GM23338 (cell line): Measurements from ENCODE around the gene IFT52. TPM values are rescaled to one million over a fixed set of nuclear protein-coding genes. Genes with fewer than 3 reads are reported as not detected.

Experiments used
- ATAC-seq: fragments of 200-7000 bp; cut with Tn5 transposase; 3 replicates; pipeline ENCODE4 v1.9.1; 2020
- DNase-seq: peaks from one replicate; pipeline ENCODE4 v3.0.0-alpha.2; 2015; ENCODE audit warnings: low spot score
- H2AFZ ChIP-seq: fragments of 200-600 bp; sonication (generic); 2 replicates; pipeline ENCODE4 v1.8.0; 2016; ENCODE audit warnings: antibody characterized with exemption, mild to moderate bottlenecking, moderate library complexity
- H3F3A ChIP-seq: fragments of 200-600 bp; sonication (generic); replicated peaks from 2 replicates; pipeline ENCODE4 v1.8.0; 2017; ENCODE audit warnings: antibody characterized with exemption, mixed run types, low read depth
- H3K27ac ChIP-seq: fragments of 200-600 bp; sonication (generic); 2 replicates; pipeline ENCODE4 v1.6.1; 2016; ENCODE audit warnings: low read depth
- H3K27me3 ChIP-seq: fragments of 200-600 bp; sonication (generic); 2 replicates; pipeline ENCODE4 v1.8.0; 2016; ENCODE audit warnings: mild to moderate bottlenecking, mixed run types, moderate library complexity; ENCODE audit not compliant: insufficient read depth
- H3K36me3 ChIP-seq: fragments of 200-600 bp; sonication (generic); 2 replicates; pipeline ENCODE4 v1.8.0; 2016; ENCODE audit warnings: mild to moderate bottlenecking; ENCODE audit not compliant: insufficient read depth
- H3K4me1 ChIP-seq: fragments of 200-600 bp; sonication (generic); 2 replicates; pipeline ENCODE4 v1.8.0; 2016; ENCODE audit warnings: mild to moderate bottlenecking, moderate library complexity; ENCODE audit not compliant: insufficient read depth
- H3K4me2 ChIP-seq: fragments of 200-600 bp; sonication (generic); 2 replicates; pipeline ENCODE4 v1.7.1; 2017; ENCODE audit warnings: mixed run types
- H3K4me3 ChIP-seq: fragments of 200-600 bp; sonication (generic); 2 replicates; pipeline ENCODE4 v1.6.1; 2016; ENCODE audit warnings: mixed run types
- H3K79me2 ChIP-seq: fragments of 200-600 bp; sonication (generic); replicated peaks from 2 replicates; pipeline ENCODE4 v1.8.0; 2017; ENCODE audit warnings: mild to moderate bottlenecking; ENCODE audit not compliant: insufficient read depth
- H3K9me2 ChIP-seq: fragments of 200-600 bp; sonication (generic); 2 replicates; pipeline ENCODE4 v1.8.0; 2017; ENCODE audit not compliant: insufficient read depth
- H4K20me1 ChIP-seq: fragments of 200-600 bp; sonication (generic); replicated peaks from 2 replicates; pipeline ENCODE4 v1.8.0; 2017; ENCODE audit warnings: mild to moderate bottlenecking; ENCODE audit not compliant: insufficient read depth
- H3K27ac Mint-ChIP-seq: 2 replicates; pipeline ENCODE4 v1.8.0; 2020; ENCODE audit warnings: inconsistent platforms, mild to moderate bottlenecking, moderate library complexity, mixed read lengths
- H3K27me3 Mint-ChIP-seq: 3 replicates; pipeline ENCODE4 v1.8.0; 2022; ENCODE audit warnings: low read depth, mild to moderate bottlenecking, moderate library complexity, mixed read lengths, inconsistent platforms; ENCODE audit not compliant: insufficient read depth, poor library complexity
- H3K36me3 Mint-ChIP-seq: 3 replicates; pipeline ENCODE4 v1.8.0; 2021; ENCODE audit warnings: low read depth, mild to moderate bottlenecking, inconsistent platforms, moderate library complexity, mixed read lengths
- H3K4me1 Mint-ChIP-seq: 3 replicates; pipeline ENCODE4 v1.8.0; 2020; ENCODE audit warnings: mild to moderate bottlenecking, inconsistent platforms, mixed read lengths
- H3K4me3 Mint-ChIP-seq: 3 replicates; pipeline ENCODE4 v1.8.0; 2021; ENCODE audit warnings: moderate library complexity, mild to moderate bottlenecking, inconsistent platforms, mixed read lengths
- H3K9me3 Mint-ChIP-seq: 3 replicates; pipeline ENCODE4 v1.8.0; 2020; ENCODE audit warnings: moderate library complexity, mild to moderate bottlenecking, inconsistent platforms, mixed read lengths
- CTCF ChIP-seq, 2 experiments: fragments of 200-600 bp in 1 of 2; sonication (generic) in 1 of 2; conservative IDR thresholded peaks; 2 replicates each; pipeline versions ENCODE4 v1.5.1 to v1.6.1; 2016 to 2017; ENCODE audit warnings: antibody characterized with exemption in 2 of 2, low read depth in 2 of 2, mild to moderate bottlenecking in 2 of 2, moderate library complexity in 1 of 2
- EZH2 ChIP-seq: fragments of 200-600 bp; sonication (generic); IDR thresholded peaks from one replicate; pipeline ENCODE4 v1.8.0; 2017; ENCODE audit warnings: antibody characterized with exemption, mild to moderate bottlenecking, low read depth; ENCODE audit not compliant: unreplicated experiment
- REST ChIP-seq: IDR thresholded peaks from one replicate; pipeline ENCODE4 v1.6.1; 2018; ENCODE audit warnings: antibody characterized with exemption; ENCODE audit not compliant: unreplicated experiment
- ZNF114 ChIP-seq: fragments of 250-450 bp; sonication (Bioruptor Pico); IDR thresholded peaks from 2 replicates; pipeline ENCODE4 v1.5.0; 2020; ENCODE audit warnings: mild to moderate bottlenecking, moderate library complexity
- polyA plus RNA-seq: library from polyadenylated mRNA; unstranded; fragments of >200 nt; fragmentation: Nextera tagmentation; extraction: Ambion mirVana; gene quantifications from 2 replicates; pipeline ENCODE4 v1.2.1, GENCODE V29; 2016
- total RNA-seq: library from RNA; depleted of rRNA; stranded (reverse); fragments of >200 nt; shearing (Covaris generic); gene quantifications from 2 replicates; pipeline ENCODE4 v1.2.3, GENCODE V29; 2014

Gene IFT52
- total and polyA plus RNA-seq, 2 experiments from 2014 or later: 30.4 to 39.8 TPM

GRCh38 chr20:43691928-43692524 lies 101.3 kb downstream of the IFT52 start:
- H3K36me3 Mint-ChIP-seq: peaks cover 59% of the 10 kb centered on the region

More at GRCh38 chr20:43691928-43692524, 101.3 kb downstream of the IFT52 start:
- DNase-seq: peak; percentile 74
- Histone ChIP-seq H3K4me1 (no peaks in the 10 kb centered on the region), H3K27ac (no peak overlapping the region), H3K27me3 (no peaks in the 10 kb centered on the region), H3K9me2 (no peaks in the 10 kb centered on the region), H3F3A (no peaks in the 10 kb centered on the region), H2AFZ (no peak overlapping the region), H3K4me2 (no peak overlapping the region), H4K20me1 (peaks cover 20% of the 10 kb centered on the region), H3K4me3 (no peak overlapping the region), H3K79me2 (no peaks in the 10 kb centered on the region), H3K36me3 (peaks cover 31% of the 10 kb centered on the region)
- no peaks in the 10 kb centered on the region for H3K4me1 Mint-ChIP-seq
- H3K27me3 Mint-ChIP-seq: no peaks in the 10 kb centered on the region
- ATAC-seq: peak; percentile 84
- TF ChIP-seq CTCF (conservative IDR thresholded peaks at IDR 0.05; ENCODE audit: low read depth in 2 of 2) (peak; percentile 67), ZNF114 (no peak), REST (no peak), EZH2 (no peak)
- H3K9me3 Mint-ChIP-seq: no peaks in the 10 kb centered on the region
- H3K27ac Mint-ChIP-seq: no peak overlapping the region; the same call in 1 of the 2 replicates
- no peak overlapping the region for H3K4me3 Mint-ChIP-seq
